Upper lobe of right lung (tissue), 1 donor: ENCODE data around the gene HOXB1. TPM values are rescaled to one million over a fixed set of nuclear protein-coding genes. Genes with fewer than 3 reads are reported as not detected.
A peak's percentile ranks its signal among the peaks of the same experiment; 100 is the strongest.

ENCODE experiments used
- ATAC-seq: fragments of 200-7000 bp; cut with Tn5 transposase; one replicate; pipeline ENCODE4 v1.9.1; 2020; ENCODE audit warnings: mild to moderate bottlenecking, moderate library complexity
- DNase-seq: peaks from one replicate; pipeline ENCODE4 v3.0.0-alpha.2; 2020
- H3K27ac ChIP-seq: fragments of 200-600 bp; one replicate; pipeline ENCODE4 v1.8.0; 2022
- H3K27me3 ChIP-seq: fragments of 200-600 bp; one replicate; pipeline ENCODE4 v1.8.0; 2022; ENCODE audit warnings: mild to moderate bottlenecking
- H3K36me3 ChIP-seq: fragments of 200-600 bp; one replicate; pipeline ENCODE4 v1.8.0; 2022
- H3K4me1 ChIP-seq: fragments of 200-600 bp; one replicate; pipeline ENCODE4 v1.8.0; 2022
- H3K4me3 ChIP-seq: fragments of 200-600 bp; one replicate; pipeline ENCODE4 v1.8.0; 2022; ENCODE audit warnings: mild to moderate bottlenecking
- H3K9me3 ChIP-seq: fragments of 200-600 bp; one replicate; pipeline ENCODE4 v1.8.0; 2022
- intact Hi-C: fragments of 100-400 bp; cut with DNase I; formaldehyde crosslinking; loops from one replicate; pipeline ENCODE4 v1.11.0; 2022
- total RNA-seq: library from RNA; stranded (reverse); fragmentation: NEBNext Ultra II Directional; extraction: Animal tissue kit (Norgen Biotek cat#: 25700); gene quantifications from one replicate; pipeline ENCODE4 v1.2.1, GENCODE V29; 2021
- TF ChIP-seq, protein P1 (sequence below): fragments of 200-600 bp; IDR thresholded peaks from one replicate; pipeline ENCODE4 v1.8.0; 2022; ENCODE audit warnings: antibody characterized with exemption
- donor health status: DM: no; HTN: yes; CAD: no; lungs with severe emphysema.

The HOXB1 gene
- total RNA-seq, 1 donor from 2014 or later: not detected

DNA sequence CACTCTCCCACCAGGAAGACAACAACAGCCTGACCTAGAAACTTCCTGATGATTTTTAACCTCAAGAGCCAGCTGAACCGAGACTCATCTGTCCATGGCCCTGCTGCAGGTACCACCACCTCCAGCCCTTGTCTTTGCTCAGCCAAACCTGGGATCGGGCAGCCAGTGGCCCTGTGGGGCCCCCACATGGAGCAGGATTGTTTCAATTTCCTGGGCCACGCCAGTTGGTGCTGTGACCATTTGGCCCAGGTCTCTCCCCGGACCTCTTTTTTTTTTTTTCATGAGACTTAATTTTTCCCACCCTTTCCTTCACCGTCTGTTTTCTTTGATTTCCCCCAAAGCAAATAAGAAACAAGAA, 22.4 kb upstream of the HOXB1 start:
- intact Hi-C loops: no loop called here
- Histone ChIP-seq H3K9me3 (no peaks in the 10 kb centered on the region), H3K4me1 (peaks cover 8% of the 10 kb centered on the region), H3K4me3 (peak overlapping the region; percentile 46), H3K27ac (peak overlapping the region; percentile 55), H3K27me3 (peaks cover 29% of the 10 kb centered on the region), H3K36me3 (no peaks in the 10 kb centered on the region)
- TF ChIP-seq, protein P1, sequence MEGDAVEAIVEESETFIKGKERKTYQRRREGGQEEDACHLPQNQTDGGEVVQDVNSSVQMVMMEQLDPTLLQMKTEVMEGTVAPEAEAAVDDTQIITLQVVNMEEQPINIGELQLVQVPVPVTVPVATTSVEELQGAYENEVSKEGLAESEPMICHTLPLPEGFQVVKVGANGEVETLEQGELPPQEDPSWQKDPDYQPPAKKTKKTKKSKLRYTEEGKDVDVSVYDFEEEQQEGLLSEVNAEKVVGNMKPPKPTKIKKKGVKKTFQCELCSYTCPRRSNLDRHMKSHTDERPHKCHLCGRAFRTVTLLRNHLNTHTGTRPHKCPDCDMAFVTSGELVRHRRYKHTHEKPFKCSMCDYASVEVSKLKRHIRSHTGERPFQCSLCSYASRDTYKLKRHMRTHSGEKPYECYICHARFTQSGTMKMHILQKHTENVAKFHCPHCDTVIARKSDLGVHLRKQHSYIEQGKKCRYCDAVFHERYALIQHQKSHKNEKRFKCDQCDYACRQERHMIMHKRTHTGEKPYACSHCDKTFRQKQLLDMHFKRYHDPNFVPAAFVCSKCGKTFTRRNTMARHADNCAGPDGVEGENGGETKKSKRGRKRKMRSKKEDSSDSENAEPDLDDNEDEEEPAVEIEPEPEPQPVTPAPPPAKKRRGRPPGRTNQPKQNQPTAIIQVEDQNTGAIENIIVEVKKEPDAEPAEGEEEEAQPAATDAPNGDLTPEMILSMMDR: no peak
- DNase-seq (no peak), ATAC-seq (no peak)

DNA sequence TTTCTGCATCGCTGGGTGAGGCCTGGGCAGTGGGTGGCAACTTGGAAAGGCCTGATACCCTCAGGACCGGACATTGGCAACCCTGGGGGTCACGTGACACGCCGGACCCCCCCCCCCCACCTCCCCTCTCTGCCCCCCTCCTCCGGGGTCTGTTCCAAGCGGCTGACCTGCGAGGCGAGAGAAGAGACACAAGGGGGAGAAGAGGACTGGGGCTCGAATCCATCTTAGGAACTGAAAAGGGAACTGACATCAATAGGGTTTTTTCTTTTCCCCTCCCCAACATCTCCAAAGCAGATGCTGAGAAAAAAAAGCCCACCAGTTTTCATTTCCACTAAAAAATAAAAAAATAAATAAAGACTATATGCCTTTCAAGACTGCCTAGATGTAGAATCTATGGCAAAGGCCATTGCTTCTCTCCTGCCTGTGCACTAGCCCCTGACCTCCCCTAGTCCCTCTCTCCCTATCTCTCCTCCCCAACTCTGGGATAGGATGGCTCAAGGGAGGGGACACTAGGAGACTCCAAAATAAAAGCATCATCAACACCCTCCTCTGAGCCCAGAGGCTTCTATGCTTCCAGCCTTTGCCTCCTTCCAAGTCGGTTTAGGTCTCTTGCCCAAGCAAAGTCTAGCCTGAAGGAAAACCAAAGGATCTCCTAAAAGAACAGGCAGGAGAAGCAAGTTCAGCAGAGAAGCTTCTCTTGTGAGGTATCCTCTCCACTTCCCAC, 21.8 kb upstream of the HOXB1 start:
- peak overlapping the region; percentile 55 for H3K27ac ChIP-seq
- peak overlapping the region; percentile 46 for H3K4me3 ChIP-seq
- ATAC-seq: peak; percentile 50
- H3K36me3 ChIP-seq: no peaks in the 10 kb centered on the region
- peaks cover 8% of the 10 kb centered on the region for H3K4me1 ChIP-seq
- no peaks in the 10 kb centered on the region for H3K9me3 ChIP-seq
- TF ChIP-seq, protein P1: no peak
- H3K27me3 ChIP-seq: peaks cover 30% of the 10 kb centered on the region
- no peak for DNase-seq
- intact Hi-C loops: no loop called here

DNA sequence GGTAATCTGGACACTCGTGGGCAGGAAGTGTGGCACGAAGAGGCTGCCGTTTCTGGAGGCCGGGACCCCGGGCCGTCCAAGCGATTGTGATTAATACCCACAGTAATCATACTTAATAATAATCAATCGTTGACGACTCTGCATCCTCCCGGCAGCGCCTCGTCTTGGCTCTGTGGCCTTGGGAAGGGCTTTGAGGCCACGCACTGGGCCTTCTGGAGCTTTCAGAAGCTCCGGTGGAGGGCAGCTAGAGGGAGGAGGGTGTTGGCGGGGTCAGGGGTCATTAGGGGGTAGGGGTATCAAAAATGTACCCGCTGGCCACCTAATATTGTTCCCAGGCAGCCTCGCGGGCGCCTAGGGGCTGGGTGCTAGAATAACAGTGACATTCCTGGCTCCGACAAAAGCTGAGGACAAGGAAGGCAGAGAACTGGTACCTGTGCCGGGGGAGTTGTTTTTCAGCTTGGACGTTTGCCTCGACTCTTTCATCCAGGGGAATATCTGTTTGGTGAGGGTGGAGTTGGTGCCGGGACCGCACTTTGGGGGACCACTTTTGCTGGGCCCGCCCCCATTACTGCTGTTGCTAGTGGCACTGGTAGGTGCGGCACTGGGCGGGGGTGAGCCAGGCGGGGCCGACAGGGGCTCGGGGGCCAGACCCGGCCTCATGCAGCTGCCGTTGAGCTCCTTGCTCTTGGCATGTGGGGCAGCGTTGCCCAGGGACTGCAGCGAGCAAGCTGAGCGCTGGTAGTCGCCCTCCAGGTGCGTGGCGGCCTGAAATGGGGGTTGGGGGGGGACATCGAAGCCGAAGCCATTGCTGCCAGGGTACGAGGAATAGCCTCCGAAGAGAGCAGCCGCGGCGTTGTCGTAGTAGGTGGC, 21.0 kb upstream of the HOXB1 start:
- Histone ChIP-seq H3K4me1 (peaks cover 8% of the 10 kb centered on the region), H3K4me3 (peak overlapping the region; percentile 46), H3K27me3 (peaks cover 38% of the 10 kb centered on the region), H3K36me3 (no peaks in the 10 kb centered on the region), H3K27ac (peak overlapping the region; percentile 55), H3K9me3 (no peaks in the 10 kb centered on the region)
- DNase-seq (peak; percentile 61), ATAC-seq (no peak)
- TF ChIP-seq, protein P1: no peak
- intact Hi-C loops: no loop called here

DNA sequence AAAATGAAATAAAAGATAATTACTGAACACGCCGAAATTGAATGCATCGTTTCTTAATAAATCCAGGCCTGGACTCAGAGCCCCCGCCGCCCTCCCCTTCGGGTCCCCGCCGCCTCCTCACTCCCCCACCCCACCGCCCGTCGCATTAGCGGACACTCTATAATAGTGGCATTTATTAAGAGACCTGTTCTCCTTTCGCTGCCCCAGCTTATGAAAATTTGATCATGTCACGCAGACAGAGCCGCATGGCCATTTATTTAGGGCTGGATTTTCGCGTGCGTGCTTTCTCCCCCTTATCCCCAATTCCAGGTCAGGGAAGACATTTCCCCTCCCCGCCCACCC, 20.4 kb upstream of the HOXB1 start:
- DNase-seq (peak; percentile 25), ATAC-seq (no peak)
- H3K9me3 ChIP-seq: no peaks in the 10 kb centered on the region
- H3K27ac ChIP-seq: peak overlapping the region; percentile 55
- H3K27me3 ChIP-seq: peaks cover 43% of the 10 kb centered on the region
- TF ChIP-seq, protein P1: no peak
- no peaks in the 10 kb centered on the region for H3K36me3 ChIP-seq
- intact Hi-C loops: no loop called here
- peaks cover 2% of the 10 kb centered on the region for H3K4me1 ChIP-seq
- no peak overlapping the region for H3K4me3 ChIP-seq

DNA sequence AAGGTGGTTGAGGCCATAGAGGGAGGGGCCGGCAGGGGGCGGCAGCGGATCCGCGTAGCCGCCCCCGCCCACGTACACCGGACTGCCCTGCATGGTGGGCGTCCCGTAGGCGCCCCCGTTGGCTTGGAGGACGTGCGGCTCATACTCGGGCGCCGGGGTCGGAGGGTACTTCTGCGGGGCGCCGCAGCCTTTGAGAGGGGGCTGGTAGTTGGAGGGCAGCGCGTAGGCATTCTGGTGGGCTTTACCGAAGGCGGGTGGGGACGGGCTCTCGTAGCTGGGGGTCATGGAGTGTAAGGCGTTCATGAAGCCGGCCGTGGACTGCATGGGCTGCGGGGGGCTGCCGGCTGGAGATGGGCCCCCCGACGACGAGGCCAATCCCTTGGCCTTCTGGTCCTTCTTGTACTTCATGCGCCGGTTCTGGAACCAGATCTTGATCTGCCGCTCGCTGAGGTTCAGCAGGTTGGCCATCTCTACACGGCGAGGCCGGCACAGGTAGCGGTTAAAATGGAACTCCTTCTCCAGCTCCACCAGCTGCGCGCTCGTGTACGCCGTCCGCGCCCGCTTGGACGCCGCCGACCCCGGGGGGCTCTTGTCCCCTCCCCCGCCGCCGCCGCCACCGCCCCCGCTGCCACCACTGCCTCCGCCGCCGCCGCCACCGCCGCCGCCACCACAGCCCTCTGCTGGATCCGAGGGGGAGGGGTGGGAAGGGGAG, 19.8 kb upstream of the HOXB1 start:
- Histone ChIP-seq H3K4me3 (no peak overlapping the region), H3K4me1 (peaks cover under 1% of the 10 kb centered on the region), H3K9me3 (no peaks in the 10 kb centered on the region), H3K36me3 (no peaks in the 10 kb centered on the region), H3K27me3 (peaks cover 45% of the 10 kb centered on the region), H3K27ac (peak overlapping the region; percentile 66)
- intact Hi-C loops: no loop called here
- DNase-seq (no peak), ATAC-seq (no peak)
- TF ChIP-seq, protein P1: no peak
